Measurements from ENCODE around the gene PAXIP1. TPM values are rescaled to one million over a fixed set of nuclear protein-coding genes. Genes with fewer than 3 reads are reported as not detected.

Gene PAXIP1
- total RNA-seq, 6 donors from 2014 or later, result 8.0 to 18.9 (median 10.5) TPM

GRCh38 chr7:154987571-154987970, 15.4 kb downstream of the PAXIP1 start:
- WGBS, 2 donors, result 53 to 63% methylated on average over 3 of the region's 3 CpGs
- Histone ChIP-seq H3K4me1 (no peaks in the 10 kb centered on the region), H3K36me3 (peaks cover 0 to 22% (median 0%) of the 10 kb centered on the region in 4 donors), H3K27ac (no peak overlapping the region), H3K4me3 (no peak overlapping the region), H3K9me3 (no peaks in the 10 kb centered on the region), H3K27me3 (no peaks in the 10 kb centered on the region)
- ATAC-seq (ENCODE audit: low FRiP score in 2 of 2), result no peak
- DNase-seq, result no peak
- TF ChIP-seq EP300 (IDR thresholded peaks at IDR 0.05) (no peak), POLR2A (IDR thresholded peaks at IDR 0.05) (no peak), POLR2AphosphoS5 (IDR thresholded peaks at IDR 0.05) (no peak), CTCF (IDR thresholded peaks at IDR 0.05) (no peak)

GRCh38 chr7:154986200-154986945, 16.6 kb downstream of the PAXIP1 start:
- Histone ChIP-seq H3K27ac (no peak overlapping the region), H3K27me3 (no peaks in the 10 kb centered on the region), H3K4me1 (no peaks in the 10 kb centered on the region), H3K36me3 (peaks cover 0 to 12% (median 0%) of the 10 kb centered on the region in 4 donors), H3K4me3 (no peak overlapping the region), H3K9me3 (no peaks in the 10 kb centered on the region)
- TF ChIP-seq CTCF (IDR thresholded peaks at IDR 0.05), result no peak
- no peak for TF ChIP-seq POLR2AphosphoS5 (IDR thresholded peaks at IDR 0.05)
- TF ChIP-seq EP300 (IDR thresholded peaks at IDR 0.05), result no peak
- WGBS, 2 donors, result 94% methylated on average over 6 of the region's 6 CpGs
- DNase-seq (no peak), ATAC-seq (ENCODE audit: low FRiP score in 2 of 2) (no peak)

GRCh38 chr7:154985230-154985629, 17.7 kb downstream of the PAXIP1 start:
- Histone ChIP-seq H3K4me1 (no peaks in the 10 kb centered on the region), H3K9me3 (no peaks in the 10 kb centered on the region), H3K36me3 (peaks cover 0 to 9% (median 0%) of the 10 kb centered on the region in 4 donors), H3K27ac (no peak overlapping the region), H3K4me3 (no peak overlapping the region), H3K27me3 (no peaks in the 10 kb centered on the region)
- WGBS, 2 donors, result 81 to 85% methylated on average over 6 of the region's 6 CpGs
- TF ChIP-seq EP300 (IDR thresholded peaks at IDR 0.05), result no peak
- no peak for TF ChIP-seq CTCF (IDR thresholded peaks at IDR 0.05)
- no peak for TF ChIP-seq POLR2A (IDR thresholded peaks at IDR 0.05)
- TF ChIP-seq POLR2AphosphoS5 (IDR thresholded peaks at IDR 0.05), result no peak
- ATAC-seq (ENCODE audit: low FRiP score in 2 of 2) (no peak), DNase-seq (no peak)

GRCh38 chr7:154984601-154985188, 18.2 kb downstream of the PAXIP1 start:
- WGBS, 2 donors, result 78 to 79% methylated on average over 6 of the region's 6 CpGs
- no peak for TF ChIP-seq POLR2A (IDR thresholded peaks at IDR 0.05)
- no peak for TF ChIP-seq POLR2AphosphoS5 (IDR thresholded peaks at IDR 0.05)
- TF ChIP-seq CTCF (IDR thresholded peaks at IDR 0.05), result no peak
- TF ChIP-seq EP300 (IDR thresholded peaks at IDR 0.05), result no peak
- DNase-seq, result no peak
- Histone ChIP-seq H3K27me3 (no peaks in the 10 kb centered on the region), H3K36me3 (peaks cover 0 to 9% (median 0%) of the 10 kb centered on the region in 4 donors), H3K9me3 (no peaks in the 10 kb centered on the region), H3K4me3 (no peak overlapping the region), H3K4me1 (no peaks in the 10 kb centered on the region), H3K27ac (no peak overlapping the region)
- ATAC-seq (ENCODE audit: low FRiP score in 2 of 2), result no peak
